HG03175 (cell line): ENCODE measurements around the gene GPR180.
A peak's percentile ranks its signal among the peaks of the same experiment; 100 is the strongest.
"Not testable (repeated sequence)": the region's sequence is repeated elsewhere in the genome, so short reads cannot be mapped to it uniquely, and the experiment has no call there.

ENCODE experiments used
- ATAC-seq: cut with Tn5 transposase; IDR thresholded peaks from one replicate; pipeline ENCODE4 v1.9.1; 2021; ENCODE audit warnings: mild to moderate bottlenecking, moderate library complexity; ENCODE audit not compliant: unreplicated experiment

Gene GPR180

GRCh38 chr13:94595950-94596574, 5.6 kb upstream of the GPR180 start, which contains the start of gene TGDS:
Gene TGDS (minus strand): TSS chr13:94596152. CDS start chr13:94596136, 16 bp downstream.
- peak; percentile 98 for ATAC-seq

DNA sequence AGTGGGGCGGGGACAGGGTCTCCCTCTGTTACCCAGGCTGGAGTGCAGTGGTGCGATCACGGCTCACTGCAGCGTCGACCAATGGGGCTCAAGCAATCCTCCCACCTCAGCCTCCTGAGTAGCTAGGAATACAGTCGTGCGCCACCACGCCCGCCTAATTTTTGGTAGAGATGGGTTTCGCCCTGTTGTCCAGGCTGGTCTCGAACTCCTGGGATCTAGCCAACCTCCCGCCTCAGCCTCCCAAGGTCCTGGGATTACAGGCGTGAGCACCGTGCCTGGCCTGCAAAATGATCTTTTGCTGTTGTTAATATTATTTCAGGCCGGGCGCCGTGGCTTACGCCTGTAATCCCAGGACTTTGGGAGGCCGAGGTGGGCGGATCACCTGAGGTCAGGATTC, 5.1 kb upstream of the GPR180 start:
- ATAC-seq, result no peak

DNA sequence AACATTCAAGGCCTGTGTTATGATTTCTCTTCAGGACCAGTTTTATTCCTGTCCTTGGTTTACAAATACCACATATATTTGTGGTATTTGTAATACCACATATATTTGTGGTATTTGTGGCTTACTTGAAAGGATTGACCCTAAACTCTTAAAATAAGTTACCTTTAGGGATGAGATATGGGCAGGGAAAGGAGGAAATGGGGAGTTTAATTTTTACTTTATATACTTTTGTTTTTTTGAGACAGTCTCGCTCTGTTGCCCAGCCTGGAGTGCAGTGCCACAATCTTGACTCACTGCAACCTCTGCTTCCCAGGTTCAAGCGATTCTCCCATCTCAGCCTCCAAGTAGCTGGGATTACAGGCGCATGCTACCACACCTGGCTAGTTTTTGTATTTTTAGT, 3.4 kb upstream of the GPR180 start:
- ATAC-seq, result no peak

- no peak for ATAC-seq
Measured at GRCh38 chr13:94599877-94600276, 1.8 kb upstream of the GPR180 start.

- ATAC-seq, result no peak
Measured at GRCh38 chr13:94602467-94602866, 810 bp downstream of the GPR180 start.

GRCh38 chr13:94607056-94607455, 5.4 kb downstream of the GPR180 start:
- no peak for ATAC-seq

DNA sequence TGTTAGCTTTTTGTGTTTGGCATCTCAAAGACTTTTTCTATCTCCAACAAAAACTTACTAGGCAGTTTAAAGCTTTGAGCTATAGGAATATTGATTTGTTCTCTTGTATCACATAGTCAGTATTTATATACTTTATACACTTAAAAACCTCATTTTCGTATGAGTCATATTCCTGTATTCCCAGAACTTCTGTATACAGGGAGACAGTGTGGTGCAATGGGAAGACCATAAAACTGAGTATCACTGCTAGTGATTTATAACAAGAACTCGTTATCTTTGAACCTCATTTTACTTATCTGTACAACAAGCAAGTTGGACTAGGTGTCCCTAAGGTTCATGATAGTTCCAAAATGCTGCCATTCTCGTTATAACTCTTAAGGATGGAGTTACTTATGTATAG, 6.3 kb downstream of the GPR180 start:
- ATAC-seq, result no peak

DNA sequence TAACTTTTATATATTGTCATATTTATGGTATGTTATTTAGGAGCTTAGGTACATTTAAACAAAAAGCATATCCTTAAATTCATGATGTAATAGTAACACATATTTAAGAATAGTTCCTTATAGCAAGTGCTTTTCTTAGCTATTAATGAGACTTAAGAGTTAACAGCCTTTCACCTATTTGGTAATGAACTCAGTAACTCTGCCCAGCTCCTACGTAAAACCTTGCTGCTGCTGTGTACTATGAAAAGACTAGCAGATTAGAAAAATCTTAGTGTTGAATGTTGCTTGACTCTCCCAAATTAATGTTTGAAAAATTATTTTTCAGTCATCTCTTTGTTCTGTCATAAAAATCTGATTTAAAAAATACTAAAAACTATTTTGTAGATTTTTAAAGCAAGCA, 6.9 kb downstream of the GPR180 start:
- ATAC-seq, result no peak

DNA sequence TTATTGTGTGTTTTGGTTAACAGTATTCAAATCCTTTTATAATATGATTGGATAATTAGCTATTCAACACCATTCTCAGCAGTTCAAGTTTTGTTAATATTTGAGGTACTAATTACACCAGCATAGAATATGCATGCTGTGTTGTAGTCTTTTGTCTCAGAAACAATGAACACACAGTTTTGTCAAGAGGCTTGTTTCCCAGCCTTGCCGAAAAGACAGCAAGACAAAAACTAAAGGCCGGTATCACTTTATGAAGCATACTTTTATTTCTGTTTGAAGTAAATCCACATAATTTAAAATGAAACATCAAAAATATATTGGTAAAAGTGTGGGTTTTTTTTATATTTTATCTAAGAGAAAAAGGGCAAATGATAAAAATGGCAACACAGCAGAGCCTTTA, 7.5 kb downstream of the GPR180 start:
- ATAC-seq, result no peak

- ATAC-seq, result no peak
Measured at GRCh38 chr13:94610475-94610874, 8.8 kb downstream of the GPR180 start.

GRCh38 chr13:94612050-94612449, 10.4 kb downstream of the GPR180 start:
- ATAC-seq, result no peak

GRCh38 chr13:94613051-94613450, 11.4 kb downstream of the GPR180 start:
- no peak for ATAC-seq

- ATAC-seq, result peak; percentile 35
Measured at GRCh38 chr13:94617389-94618000, 15.8 kb downstream of the GPR180 start.

- peak; percentile 90 for ATAC-seq
Measured at GRCh38 chr13:94620286-94620896, 18.7 kb downstream of the GPR180 start.

DNA sequence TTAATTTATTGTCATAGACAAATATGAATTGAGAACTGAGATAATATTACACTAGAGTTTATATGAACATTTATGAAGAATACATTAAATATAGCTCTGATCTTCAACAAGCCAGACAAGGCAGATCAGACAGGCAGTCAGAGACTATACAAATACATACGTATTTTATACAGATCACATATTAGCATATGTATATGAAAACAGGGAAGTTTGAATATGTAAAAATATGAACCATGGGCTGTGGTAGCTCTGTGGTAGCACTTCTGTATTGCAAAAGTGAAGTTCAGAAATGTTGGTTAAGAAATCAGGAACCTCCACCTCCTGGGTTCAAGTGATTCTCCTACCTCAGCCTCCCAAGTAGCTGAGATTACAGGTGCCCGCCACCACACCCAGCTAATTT, 20.7 kb downstream of the GPR180 start:
- ATAC-seq, result no peak

- no peak for ATAC-seq
Measured at GRCh38 chr13:94623316-94623715, 21.7 kb downstream of the GPR180 start.

GRCh38 chr13:94630858-94631257, 29.2 kb downstream of the GPR180 start:
- no peak for ATAC-seq

DNA sequence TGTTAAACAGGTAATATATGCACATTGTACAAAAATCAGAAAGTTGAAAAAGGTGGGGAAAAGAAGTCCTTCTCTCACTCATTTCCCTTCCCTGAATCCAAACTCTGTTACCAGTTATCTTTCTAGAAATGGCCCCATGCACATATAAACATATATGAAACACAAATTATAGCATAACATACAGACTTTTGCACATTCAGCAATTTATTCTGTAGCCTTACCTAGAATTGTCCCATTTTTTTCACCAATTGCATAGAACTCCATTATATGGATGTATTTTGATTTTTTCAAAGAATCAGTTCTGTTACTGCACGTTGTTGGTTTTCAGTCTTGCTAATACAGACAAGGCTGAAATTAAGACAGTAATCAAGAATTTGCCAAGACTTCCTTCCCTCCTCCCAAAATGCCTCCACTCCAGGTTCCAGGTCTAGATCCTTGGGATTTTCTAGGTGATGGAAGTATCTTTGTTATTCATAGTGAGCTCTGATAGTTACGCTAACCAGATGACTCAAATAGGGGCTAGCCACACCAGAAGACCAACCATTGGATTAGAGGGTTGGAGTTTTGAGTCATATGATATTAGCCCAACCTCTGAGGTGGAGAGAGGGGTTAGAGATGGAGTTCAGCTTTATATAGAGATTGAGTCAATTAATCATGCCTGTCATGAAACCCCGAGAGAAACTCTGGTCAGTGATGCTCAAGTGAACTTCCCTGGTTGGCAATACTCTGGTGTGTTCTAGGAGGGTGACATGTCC, 30.7 kb downstream of the GPR180 start:
- no peak for ATAC-seq

- not testable (repeated sequence) for ATAC-seq
Measured at GRCh38 chr13:94636096-94636495, 34.4 kb downstream of the GPR180 start.

DNA sequence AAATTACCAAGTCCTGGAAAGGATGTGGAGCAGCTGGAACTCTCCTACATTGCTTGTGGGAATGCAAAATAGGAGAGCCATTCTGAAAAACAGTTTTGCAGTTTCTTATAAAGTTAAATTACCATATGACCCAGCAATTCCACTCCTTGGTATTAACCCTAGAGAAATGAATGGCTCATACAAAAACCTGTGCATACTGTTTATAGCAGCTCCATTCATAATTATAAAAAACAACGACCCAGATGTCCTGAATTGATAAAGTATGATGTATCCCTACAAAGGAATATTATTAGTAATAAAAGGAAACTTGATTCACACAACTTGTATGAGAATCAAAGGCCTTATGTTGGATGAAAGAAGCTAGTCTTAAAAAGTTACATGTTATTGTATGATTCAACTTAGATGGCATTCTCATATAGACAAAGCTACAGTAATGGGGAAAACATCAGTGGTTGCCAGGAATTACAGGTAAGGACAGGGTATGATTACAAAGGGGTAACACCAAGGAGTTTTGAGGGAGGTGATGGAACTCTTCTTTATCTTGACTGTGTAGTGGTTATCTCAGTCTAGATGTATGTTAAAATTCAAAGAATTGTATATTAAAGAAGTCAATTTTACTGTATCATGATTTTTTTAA, 35.4 kb downstream of the GPR180 start:
- no peak for ATAC-seq

GRCh38 chr13:94637677-94638076, 36.0 kb downstream of the GPR180 start:
- not testable (repeated sequence) for ATAC-seq
